K562 (cell line): ENCODE data around the gene ADM2.

Source experiments
- CEBPB ChIP-seq: fragments of 450-650 bp; IDR thresholded peaks from 2 replicates; pipeline ENCODE4 v1.6.1; 2016; ENCODE audit warnings: missing genetic modification characterization, missing compliant biosample characterization
- CHD1 ChIP-seq: fragments of 200-600 bp; sonication (generic); IDR thresholded peaks from one replicate; pipeline ENCODE4 v1.6.1; 2012; ENCODE audit warnings: mild to moderate bottlenecking, moderate library complexity, low read length, inconsistent platforms
- LARP7 ChIP-seq: fragments of 450-650 bp; IDR thresholded peaks from 2 replicates; pipeline ENCODE4 v1.6.1; 2016
- RAD21 ChIP-seq, 2 experiments: fragments of 250-450 bp in 1 of 2; fragments of 450-650 bp in 1 of 2; sonication (Bioruptor Pico) in 1 of 2; formaldehyde crosslinking in 1 of 2; IDR thresholded peaks in 1 of 2; conservative IDR thresholded peaks in 1 of 2; 2 replicates each; pipeline versions ENCODE4 v1.4.0 to v1.8.0; 2020 to 2022; ENCODE audit warnings: mild to moderate bottlenecking in 2 of 2, moderate library complexity in 1 of 2
- TEAD4 ChIP-seq, 2 experiments: sonication (generic) in 1 of 2; formaldehyde crosslinking in 1 of 2; IDR thresholded peaks; 2 replicates each; pipeline versions ENCODE4 v1.6.1 to v1.8.0; 2012 to 2022; ENCODE audit warnings: borderline replicate concordance in 1 of 2, inconsistent platforms in 1 of 2, low read length in 1 of 2, mild to moderate bottlenecking in 1 of 2, missing genetic modification reagents in 1 of 2
- XRCC5 ChIP-seq: fragments of 200-400 bp; formaldehyde crosslinking; IDR thresholded peaks from 2 replicates; pipeline ENCODE4 v1.6.1; 2017; ENCODE audit warnings: low read depth, mild to moderate bottlenecking, low read length
- ZNF436 ChIP-seq: fragments of 250-450, 450-650 bp; sonication (Bioruptor Pico); formaldehyde crosslinking; IDR thresholded peaks from 2 replicates; pipeline ENCODE4 v1.7.0; 2020; ENCODE audit warnings: mild to moderate bottlenecking
- ZNF507 ChIP-seq: conservative IDR thresholded peaks from 2 replicates; pipeline ENCODE4 v1.6.1; 2017; ENCODE audit warnings: missing genetic modification characterization, missing compliant biosample characterization
- ZNF695 ChIP-seq: fragments of 450-650 bp; formaldehyde crosslinking; IDR thresholded peaks from 2 replicates; pipeline ENCODE4 v1.4.0; 2020; ENCODE audit warnings: mild to moderate bottlenecking, moderate library complexity
- TF ChIP-seq, protein P1 (sequence below), 2 experiments: IDR thresholded peaks in 1 of 2; conservative IDR thresholded peaks in 1 of 2; 2 replicates each; pipeline ENCODE4 v1.6.1; 2016; ENCODE audit warnings: low read depth in 2 of 2, mild to moderate bottlenecking in 1 of 2, missing compliant biosample characterization in 1 of 2, missing genetic modification characterization in 1 of 2, moderate library complexity in 1 of 2
- TF ChIP-seq, protein P2 (sequence below), 3 experiments: IDR thresholded peaks in 2 of 3; conservative IDR thresholded peaks in 1 of 3; 2 replicates each; pipeline ENCODE4 v1.5.1; 2011 to 2012; ENCODE audit warnings: low read length in 3 of 3, mild to moderate bottlenecking in 3 of 3, control low read depth in 2 of 3, improper control_type of control experiment in 1 of 3, inconsistent platforms in 1 of 3, low read depth in 1 of 3, mixed read lengths in 1 of 3, moderate library complexity in 1 of 3; ENCODE audit not compliant: insufficient read depth in 2 of 3

DNA sequence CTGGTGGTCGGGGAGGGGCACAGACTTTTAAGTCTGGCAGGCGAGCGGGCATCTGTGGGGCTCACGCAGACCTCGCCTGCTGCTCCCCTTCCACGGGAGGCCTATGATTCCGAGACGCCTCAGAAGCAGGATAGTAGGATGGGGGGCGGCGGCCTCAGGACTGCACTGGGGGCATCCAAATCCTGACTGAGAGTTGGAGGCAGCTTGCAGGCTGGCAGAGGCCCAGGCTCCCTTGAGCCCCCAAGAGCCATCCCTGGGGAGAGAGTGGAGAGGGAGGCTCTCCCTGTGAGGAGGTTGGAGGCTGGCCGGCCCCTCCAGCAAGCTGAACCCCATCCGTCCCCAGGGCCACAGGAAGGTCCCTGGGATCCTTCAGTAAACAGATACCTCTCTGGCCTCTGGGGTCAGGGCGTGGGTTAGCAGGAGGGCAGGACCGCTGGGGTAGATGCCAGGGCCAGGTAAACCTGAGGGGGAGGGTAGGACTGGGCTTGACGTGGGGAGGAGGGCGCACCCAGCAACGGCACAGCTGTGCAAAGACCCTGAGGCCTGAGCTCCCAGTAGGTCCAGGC lies 39.8 kb upstream of the ADM2 start:
- TF ChIP-seq XRCC5 (no peak), ZNF507 (tag) (no peak), ZNF436 (CRISPR knock-in tag) (no peak), CHD1 (no peak), ZNF695 (CRISPR knock-in tag) (no peak), LARP7 (no peak), CEBPB (tag) (no peak), TEAD4 (IDR thresholded peaks at IDR 0.05; ENCODE audit: low read length) (no peak), TEAD4 (CRISPR knock-in tag; IDR thresholded peaks at IDR 0.05; ENCODE audit: borderline replicate concordance) (no peak), RAD21 (CRISPR knock-in tag; conservative IDR thresholded peaks at IDR 0.05 in 1 of 2, IDR thresholded peaks at IDR 0.05 in 1 of 2) (no peak)
- TF ChIP-seq, protein P1, sequence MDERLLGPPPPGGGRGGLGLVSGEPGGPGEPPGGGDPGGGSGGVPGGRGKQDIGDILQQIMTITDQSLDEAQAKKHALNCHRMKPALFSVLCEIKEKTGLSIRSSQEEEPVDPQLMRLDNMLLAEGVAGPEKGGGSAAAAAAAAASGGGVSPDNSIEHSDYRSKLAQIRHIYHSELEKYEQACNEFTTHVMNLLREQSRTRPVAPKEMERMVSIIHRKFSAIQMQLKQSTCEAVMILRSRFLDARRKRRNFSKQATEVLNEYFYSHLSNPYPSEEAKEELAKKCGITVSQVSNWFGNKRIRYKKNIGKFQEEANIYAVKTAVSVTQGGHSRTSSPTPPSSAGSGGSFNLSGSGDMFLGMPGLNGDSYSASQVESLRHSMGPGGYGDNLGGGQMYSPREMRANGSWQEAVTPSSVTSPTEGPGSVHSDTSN (CRISPR knock-in tag; IDR thresholded peaks at IDR 0.05; ENCODE audit: low read depth): no peak
- TF ChIP-seq, protein P1 (tag; conservative IDR thresholded peaks at IDR 0.05; ENCODE audit: low read depth): no peak
- TF ChIP-seq, protein P2, sequence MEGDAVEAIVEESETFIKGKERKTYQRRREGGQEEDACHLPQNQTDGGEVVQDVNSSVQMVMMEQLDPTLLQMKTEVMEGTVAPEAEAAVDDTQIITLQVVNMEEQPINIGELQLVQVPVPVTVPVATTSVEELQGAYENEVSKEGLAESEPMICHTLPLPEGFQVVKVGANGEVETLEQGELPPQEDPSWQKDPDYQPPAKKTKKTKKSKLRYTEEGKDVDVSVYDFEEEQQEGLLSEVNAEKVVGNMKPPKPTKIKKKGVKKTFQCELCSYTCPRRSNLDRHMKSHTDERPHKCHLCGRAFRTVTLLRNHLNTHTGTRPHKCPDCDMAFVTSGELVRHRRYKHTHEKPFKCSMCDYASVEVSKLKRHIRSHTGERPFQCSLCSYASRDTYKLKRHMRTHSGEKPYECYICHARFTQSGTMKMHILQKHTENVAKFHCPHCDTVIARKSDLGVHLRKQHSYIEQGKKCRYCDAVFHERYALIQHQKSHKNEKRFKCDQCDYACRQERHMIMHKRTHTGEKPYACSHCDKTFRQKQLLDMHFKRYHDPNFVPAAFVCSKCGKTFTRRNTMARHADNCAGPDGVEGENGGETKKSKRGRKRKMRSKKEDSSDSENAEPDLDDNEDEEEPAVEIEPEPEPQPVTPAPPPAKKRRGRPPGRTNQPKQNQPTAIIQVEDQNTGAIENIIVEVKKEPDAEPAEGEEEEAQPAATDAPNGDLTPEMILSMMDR (IDR thresholded peaks at IDR 0.05 in 2 of 3, conservative IDR thresholded peaks at IDR 0.05 in 1 of 3; ENCODE audit: insufficient read depth in 2 of 3, low read depth in 1 of 3, low read length in 3 of 3): no peak
